ENCODE results near the gene EXOSC3.

The EXOSC3 gene

DNA sequence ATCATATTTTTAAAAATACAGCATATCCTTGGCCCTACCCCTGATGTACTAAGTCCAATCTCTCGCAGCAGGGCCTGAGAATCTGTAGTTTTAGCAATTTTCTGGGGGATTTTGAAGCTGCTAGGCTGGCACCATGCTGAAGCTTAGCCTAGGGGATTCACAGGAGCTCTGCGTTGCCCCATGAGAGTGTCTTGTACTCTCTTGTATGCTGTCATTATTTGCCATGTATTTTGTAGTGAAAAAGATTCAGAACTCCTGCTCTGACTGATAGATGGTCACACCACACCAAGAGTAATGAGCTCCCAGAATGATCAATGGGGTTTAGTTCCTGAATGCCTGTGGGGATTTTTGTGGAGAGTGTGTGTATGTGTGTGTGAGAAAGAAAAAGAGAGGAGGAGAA is 51.9 kb downstream of the EXOSC3 start:
- DNase-seq, result no peak

DNA sequence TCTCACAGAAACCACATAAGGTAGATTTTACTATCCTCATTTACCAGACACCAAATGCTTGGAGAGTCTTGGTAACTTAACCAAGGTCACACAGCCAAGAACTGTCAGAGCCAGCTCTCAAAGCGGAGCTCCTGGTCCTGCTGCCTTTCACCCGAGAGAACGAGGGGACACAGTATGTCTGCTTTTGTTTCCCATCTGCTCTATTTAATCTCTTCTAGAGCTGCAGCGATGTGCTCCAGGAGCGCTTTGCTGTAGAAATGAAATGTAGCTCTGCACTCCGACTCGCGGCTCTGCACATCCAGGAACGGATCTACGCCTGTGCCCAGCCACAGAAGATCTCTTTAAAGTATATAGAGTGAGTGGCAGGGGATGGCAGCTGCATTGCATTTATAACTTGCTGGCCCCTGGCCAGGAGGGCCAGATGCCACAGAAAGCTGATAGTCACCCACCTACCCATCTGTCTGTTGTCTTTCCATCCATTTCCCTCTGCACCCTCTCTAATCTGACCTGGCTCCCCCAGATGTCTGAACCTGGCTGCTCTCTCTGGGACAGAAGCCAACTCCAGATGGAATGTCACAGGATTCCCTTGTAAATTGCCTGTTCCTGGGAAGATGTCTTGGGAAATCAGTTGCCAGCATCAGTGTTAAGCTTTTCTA is 52.6 kb downstream of the EXOSC3 start:
- DNase-seq, result no peak

DNA sequence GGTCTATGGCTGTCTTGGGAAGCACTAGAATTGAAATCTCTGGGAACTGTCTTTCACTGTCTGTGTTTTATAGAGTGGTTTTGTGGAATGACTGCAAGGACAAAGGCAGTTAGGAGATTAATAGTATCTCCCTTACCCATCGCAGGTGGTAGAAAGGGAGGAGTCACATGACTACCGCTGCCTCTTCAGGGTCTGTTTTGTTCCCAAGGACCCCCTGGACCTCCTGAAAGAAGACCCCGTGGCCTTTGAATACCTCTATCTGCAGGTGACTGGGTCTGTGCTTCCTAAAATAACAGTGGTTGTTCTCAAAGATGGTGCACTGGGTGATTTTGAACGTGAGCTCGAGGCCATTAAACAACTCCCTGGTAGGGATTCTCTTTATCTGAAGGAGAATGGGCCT is 54.0 kb downstream of the EXOSC3 start:
- DNase-seq, result no peak

DNA sequence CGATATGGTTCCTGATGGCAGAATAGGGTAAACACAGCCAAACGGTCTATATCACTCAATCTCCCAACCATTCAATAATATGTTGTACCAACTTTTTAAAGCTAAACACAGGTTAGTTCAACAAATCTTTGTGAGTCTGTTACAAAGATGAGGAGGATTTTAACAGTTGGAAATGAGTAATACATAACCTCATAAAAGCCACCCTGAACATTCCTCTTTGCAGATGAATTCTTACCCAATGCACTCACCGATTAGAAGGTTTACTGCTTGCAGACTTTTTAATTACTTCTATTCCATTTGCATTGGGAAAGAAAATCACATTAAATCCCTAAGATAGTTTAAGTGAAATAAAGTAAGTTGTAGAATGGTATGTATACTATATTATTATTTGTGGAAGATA is 54.6 kb downstream of the EXOSC3 start:
- DNase-seq, result no peak
